Uterus (tissue), 2 donors: ENCODE data around the gene PIEZO2.

Experiments used
- CTCF ChIP-seq, 4 experiments: fragments of 200-600 bp in 2 of 4; fragments of 450-650 bp in 2 of 4; sonication (generic) in 2 of 4; IDR thresholded peaks; one replicate each; pipeline ENCODE4 v1.5.1; 2016 to 2019; ENCODE audit warnings: antibody characterized with exemption in 4 of 4, mild to moderate bottlenecking in 2 of 4, moderate library complexity in 1 of 4
- POLR2A ChIP-seq, 2 donors: fragments of 450-650 bp; IDR thresholded peaks; one replicate each; pipeline ENCODE4 v1.6.1; 2016; ENCODE audit warnings: antibody characterized with exemption in 2 of 2, mild to moderate bottlenecking in 1 of 2, moderate library complexity in 1 of 2

GRCh38 chr18:10973567-10974203 is 175.7 kb downstream of the PIEZO2 start:
- no peak for TF ChIP-seq POLR2A (IDR thresholded peaks at IDR 0.05)
- TF ChIP-seq CTCF (IDR thresholded peaks at IDR 0.05) = no peak
